GM12874 (cell line): ENCODE results near the gene RYR1.

Experiments
- TF ChIP-seq, protein P1 (sequence below): IDR thresholded peaks from 2 replicates; pipeline ENCODE4 v1.5.1; 2011; ENCODE audit warnings: low read depth, mild to moderate bottlenecking, control low read depth, low read length, moderate library complexity; ENCODE audit not compliant: insufficient read depth

Gene RYR1

GRCh38 chr19:38511074-38511708, 77.7 kb downstream of the RYR1 start:
- TF ChIP-seq, protein P1, sequence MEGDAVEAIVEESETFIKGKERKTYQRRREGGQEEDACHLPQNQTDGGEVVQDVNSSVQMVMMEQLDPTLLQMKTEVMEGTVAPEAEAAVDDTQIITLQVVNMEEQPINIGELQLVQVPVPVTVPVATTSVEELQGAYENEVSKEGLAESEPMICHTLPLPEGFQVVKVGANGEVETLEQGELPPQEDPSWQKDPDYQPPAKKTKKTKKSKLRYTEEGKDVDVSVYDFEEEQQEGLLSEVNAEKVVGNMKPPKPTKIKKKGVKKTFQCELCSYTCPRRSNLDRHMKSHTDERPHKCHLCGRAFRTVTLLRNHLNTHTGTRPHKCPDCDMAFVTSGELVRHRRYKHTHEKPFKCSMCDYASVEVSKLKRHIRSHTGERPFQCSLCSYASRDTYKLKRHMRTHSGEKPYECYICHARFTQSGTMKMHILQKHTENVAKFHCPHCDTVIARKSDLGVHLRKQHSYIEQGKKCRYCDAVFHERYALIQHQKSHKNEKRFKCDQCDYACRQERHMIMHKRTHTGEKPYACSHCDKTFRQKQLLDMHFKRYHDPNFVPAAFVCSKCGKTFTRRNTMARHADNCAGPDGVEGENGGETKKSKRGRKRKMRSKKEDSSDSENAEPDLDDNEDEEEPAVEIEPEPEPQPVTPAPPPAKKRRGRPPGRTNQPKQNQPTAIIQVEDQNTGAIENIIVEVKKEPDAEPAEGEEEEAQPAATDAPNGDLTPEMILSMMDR = no peak

DNA sequence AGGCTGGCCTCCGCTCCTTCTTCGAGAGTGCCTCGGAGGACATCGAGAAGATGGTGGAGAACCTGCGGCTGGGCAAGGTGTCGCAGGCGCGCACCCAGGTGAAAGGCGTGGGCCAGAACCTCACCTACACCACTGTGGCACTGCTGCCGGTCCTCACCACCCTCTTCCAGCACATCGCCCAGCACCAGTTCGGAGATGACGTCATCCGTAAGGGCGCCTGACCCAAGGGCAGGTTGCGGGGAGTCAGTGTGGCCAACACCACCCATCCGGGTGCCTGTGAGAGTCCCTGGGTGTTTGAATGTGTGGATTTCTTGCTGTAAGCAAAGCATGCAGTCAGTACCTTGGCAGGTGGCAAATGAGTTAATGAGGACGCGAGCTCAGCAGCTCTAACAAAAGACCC, 78.8 kb downstream of the RYR1 start:
- TF ChIP-seq, protein P1 = no peak

GRCh38 chr19:38513762-38514167, 80.3 kb downstream of the RYR1 start:
- TF ChIP-seq, protein P1 = no peak

GRCh38 chr19:38514812-38515633, 81.5 kb downstream of the RYR1 start:
- TF ChIP-seq, protein P1 = peak; percentile 96

- TF ChIP-seq, protein P1 = no peak
Measured at GRCh38 chr19:38515896-38516295, 82.4 kb downstream of the RYR1 start.

DNA sequence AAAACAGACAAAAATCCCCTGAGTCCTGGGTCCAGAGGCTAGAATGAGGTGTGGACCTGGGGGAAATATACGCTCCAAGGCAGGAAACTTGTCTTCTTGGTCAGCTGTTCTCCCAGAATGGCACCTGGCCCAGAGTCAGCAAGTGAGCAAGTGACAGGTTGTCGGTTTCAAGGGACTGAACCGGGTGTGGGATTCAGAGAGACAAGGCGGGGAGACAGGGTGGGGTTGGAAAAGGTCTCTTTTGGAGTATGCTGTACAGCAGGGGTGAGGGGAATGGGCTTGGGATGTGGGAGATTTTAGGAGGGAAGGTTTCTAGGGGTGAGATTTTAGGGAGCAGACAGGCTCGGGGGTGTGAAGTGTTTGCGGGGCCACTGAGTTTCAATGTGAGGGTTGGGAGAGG, 83.3 kb downstream of the RYR1 start:
- TF ChIP-seq, protein P1 = no peak

GRCh38 chr19:38517321-38517720, 83.8 kb downstream of the RYR1 start:
- TF ChIP-seq, protein P1 = no peak
